ENCODE results near the gene LAMB3.

LAMB3 gene

DNA sequence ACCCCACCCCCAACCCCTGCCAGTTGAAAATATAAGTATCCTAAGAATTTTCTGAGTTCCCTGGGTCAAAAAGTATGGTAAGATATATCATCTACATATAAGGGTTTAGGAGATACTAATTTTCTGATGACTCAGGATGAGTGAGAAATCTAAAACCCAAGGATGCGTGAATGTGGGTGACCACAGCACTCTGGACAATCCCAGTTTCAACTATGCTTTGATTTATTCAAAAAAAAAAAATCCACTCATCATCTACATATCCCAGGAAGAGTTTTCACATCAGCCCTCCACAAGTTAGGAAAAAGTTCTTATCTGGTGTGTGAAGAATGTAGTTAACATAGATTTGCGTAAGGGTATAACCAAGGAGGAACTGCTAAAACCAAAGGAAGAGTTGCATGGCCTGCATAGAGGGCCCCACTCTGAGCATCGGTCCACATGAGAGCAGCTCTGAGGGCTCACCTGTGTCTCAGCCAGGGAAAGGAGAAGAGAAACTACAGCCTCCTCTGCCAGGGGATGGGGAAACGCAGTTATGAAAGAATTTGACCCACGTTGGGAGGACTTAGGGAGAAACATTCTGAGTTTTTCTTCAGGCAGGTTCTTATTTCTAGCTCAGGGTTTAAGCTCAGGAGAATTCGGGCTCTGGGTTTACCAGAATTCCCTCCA is 18.8 kb downstream of the LAMB3 start:
- DNase-seq (ENCODE audit: low read depth), result no peak

DNA sequence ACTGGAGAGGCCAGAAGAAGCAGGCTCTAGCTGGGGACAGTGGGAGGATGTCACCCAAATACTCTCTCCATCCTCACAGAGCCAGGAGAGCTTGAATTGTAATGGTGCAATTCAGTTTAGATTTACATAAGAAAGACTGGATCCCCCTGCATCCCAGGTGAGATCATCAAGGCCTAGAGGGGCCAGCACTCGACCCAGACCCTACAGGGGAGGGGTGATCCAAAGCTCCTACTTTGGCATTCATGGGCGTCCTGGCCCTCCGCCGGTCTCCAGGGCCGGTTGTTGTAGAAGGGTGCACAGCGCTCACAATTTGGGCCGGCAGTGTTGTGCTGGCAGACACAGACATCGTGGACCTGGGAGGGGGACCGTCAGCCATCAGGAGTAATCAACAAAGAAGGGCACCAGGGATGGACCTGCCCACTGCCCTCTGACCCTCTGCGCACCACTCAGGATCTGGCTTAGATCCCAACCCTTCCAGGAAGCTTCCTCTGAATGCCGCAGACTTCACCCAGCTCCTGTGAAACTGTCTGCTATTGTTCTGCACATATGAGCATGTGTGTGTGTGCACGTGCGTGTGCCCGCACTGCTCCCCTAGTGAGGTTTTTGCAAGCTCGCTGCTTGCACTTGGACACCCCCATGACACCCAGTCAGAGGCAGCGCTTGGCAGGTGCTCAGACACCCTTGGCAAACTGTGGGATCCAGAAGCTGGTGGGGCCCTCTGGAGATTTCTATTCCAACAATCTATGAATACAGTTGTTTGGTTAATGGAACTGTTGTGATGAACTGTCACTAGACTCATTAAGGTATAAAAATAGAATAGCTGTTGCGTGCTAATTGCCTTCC is 21.6 kb downstream of the LAMB3 start:
- DNase-seq (ENCODE audit: low read depth), result no peak

DNA sequence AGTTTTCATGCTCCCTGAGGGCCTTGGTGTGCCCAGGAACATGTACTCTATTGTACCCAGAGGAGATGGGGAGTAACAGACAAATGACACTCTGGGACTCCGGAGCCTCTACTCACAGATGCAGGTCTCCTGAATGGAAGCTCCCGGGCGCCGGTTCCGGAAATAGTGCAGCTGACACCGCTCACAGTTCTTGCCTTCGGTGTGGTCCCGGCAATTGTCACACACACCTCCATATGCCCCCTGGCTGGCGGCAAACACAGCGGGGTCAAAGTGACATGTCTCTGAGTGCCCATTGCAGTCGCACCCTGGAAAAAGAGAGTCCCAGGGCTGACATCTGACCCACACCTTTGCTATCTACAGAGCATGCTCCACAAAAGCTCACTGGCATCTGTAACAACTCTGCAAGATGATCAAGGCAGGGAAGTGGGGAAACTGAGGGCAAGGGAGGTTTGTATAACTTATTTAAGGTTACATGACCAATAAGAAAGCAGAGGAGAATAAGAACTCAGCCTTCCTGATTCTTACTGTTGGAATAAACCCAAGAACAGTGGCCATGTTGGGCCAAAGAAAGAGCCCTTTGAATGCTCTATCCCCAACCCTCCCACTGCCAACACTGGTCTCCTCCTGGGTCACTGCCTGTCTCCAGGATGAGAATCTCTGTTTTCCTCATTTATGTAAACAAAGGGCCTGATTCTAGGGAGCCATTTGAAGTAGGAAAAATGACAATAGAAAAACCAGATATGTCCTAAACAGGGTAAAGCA is 22.4 kb downstream of the LAMB3 start:
- no peak for DNase-seq (ENCODE audit: low read depth)

DNA sequence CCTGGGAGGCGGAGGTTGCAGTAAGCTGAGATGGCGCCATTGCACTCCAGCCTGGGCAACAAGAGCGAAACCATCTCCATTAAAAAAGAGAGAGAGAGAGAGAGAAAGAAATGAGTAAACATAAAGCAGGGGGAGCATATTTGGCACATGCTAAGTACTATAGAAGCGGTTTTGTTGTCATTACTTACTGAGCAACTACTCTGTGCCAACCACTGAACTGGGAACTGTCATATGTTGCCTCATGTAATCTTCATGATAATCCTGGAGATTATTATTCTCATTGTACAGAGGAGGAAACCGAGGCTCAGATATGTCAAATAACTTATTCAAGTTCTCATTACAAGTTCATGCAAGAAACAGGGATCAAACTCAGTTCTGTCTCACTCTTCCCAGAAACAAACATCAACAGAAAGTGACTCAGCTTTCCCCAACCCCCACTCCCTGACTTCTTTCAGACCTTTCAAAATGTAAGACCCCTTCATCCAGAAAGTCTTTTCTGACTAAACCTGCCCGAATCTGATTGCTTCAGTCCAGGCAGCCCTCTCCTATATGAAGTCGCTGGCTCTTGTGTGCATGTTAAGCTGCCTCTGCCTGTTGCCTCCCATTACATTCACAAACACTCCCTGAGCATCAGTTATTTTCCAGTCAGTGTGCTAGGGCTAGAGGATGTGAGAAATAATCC is 23.5 kb downstream of the LAMB3 start:
- no peak for DNase-seq (ENCODE audit: low read depth)

DNA sequence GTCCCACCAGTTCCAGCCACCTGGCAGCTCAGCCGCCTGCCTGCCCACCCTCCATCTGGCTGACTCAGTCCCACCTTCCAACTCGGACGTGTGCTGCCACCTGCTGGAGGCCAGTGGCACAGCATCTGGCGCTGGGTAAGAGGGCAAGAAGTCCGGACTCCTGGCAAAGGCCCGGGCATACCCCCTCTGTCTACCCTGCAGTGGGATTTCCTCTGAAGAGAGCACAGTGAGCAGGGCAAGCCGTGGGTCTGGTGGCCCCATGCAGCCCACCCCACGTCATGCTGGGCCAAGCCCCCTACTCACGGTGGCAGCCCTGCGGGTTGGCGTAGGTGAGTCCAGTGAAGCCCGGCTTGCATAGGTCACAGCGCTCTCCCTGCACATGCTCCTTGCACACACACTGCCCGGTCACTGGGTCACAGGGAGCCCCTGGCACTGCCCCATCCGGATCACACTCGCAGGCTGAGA is 24.5 kb downstream of the LAMB3 start:
- DNase-seq (ENCODE audit: low read depth), result peak; percentile 74

DNA sequence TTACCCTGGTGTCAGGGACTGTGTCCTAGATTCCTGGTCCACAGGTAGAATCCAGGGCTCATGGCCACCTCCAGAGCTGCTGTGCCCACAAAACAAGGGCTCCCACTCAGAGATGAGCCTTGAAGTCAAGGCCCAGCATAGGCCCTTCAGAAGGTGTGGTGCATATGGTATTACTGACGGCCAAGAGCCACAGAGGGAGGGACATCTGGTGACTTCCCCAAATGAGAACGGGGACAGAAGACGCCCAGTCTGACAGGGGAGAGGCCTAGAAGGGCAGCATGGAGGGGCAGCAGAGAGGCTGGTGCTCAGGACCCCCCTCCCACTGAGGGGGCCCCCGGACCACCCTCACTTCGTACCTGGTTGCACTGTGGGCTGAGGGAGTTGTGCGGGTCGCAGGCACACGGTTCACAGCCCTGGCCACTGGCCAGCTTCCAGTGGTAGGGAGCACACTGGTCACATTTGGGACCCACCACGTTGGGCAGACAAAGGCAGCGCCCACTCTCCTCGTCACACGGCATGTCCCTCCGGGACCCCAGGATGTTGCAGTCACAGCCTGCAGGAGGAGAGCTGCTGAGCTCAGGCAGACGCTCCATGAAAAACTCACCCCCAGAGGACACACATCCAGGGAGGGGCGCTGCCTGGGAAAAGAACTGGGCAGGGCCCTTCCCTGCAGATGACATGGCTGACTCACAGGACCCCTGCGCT is 25.0 kb downstream of the LAMB3 start:
- no peak for DNase-seq (ENCODE audit: low read depth)

DNA sequence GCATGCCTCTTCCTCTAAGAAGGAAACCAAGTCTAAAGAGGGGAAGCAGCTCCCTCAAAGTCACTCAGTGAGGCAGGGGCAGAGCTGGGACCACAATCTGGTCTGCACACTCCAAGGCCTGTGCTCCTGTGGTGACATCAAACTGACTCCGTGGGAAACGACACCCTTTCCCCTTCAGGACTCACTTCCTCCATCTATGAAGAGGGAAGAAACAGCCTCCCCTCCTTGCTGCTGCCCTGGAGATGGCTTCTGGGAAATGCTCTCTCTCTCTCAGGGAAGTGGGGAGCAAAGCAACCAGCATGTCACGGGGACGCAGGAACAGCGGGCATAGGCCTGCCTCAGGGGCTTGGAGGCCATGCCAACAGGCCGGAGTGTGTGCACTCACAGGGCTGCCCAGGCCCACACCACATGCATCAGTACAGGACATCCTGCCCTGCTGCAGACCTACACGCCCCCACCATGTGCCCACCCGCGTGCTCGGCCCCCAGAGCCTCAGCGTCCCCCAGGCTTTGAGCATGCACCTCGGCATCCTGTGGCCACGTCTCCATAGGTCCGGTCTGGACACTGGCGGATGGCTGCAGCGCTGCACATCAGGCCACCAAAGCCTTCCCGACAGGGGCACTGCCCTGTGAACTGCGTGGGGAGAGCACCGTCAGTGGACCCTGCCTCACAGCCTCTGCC is 25.7 kb downstream of the LAMB3 start:
- DNase-seq (ENCODE audit: low read depth), result no peak

DNA sequence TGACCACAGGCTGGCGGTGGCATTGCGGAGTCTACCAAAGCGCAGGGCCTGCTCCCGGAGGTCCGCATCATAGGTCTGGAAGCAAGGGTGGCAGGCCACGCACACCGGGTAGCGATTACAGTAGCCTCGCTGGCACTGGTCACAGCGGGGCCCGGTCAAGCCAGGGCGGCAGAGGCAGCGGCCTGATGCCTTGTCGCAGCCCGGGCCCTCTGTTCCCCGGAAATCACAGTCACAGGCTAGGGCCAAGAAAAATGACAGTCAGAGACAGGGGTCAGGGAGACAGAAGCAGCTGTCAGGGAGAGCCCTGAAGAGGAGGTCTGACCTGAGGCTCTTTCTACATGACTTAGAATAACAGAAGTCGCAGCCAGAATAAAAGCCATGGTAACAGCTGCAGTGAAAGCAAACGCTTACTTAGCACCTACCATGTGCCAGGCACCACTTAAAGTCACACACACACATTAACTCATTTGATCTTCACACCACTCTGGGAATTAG is 26.4 kb downstream of the LAMB3 start:
- no peak for DNase-seq (ENCODE audit: low read depth)

DNA sequence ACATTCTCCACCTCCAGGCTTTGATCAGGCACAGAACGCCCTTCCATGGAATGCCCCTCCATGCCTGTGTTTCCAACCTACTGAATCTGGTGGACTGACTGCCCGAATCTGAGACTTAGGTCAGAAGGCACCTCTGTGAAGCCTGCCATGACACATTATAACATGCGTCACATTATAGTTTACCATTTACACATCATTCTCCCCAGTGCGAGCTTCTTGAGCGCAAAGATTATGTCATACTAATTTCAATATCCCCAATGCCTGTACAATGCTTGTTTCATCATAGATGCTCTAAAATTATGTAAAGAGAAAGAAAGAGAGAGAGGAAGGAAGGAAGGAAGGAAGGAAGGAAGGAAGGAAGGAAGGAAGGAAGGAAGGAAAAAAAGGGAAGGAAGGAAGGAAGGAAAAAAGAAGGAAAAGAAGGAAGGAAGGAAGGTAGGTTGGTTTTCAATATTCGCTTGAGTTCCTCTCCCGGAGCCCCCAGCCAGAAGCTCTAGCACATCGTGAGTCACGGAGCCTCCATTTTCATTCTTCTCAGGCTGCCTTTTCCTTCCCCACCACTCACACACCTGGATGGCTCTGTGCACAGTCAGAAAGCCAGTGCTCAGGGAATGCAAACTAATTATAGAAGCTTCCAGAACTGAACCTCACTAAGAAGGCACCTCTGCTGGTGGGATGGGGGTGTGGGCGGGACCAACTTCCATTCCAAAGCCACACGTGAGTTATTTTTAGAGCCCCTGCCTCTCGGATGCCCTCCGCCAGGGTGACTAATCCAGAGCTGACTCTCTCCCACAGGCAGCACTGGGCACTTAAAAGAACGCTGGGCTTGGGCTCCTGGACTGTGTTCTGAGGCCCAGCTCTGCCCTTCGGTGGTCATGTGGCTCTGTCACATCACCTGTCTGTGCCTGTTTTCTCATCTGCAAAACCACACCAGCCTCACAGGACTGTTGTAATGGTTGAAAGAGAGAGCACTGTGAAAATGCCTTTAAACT is 27.4 kb downstream of the LAMB3 start:
- no peak for DNase-seq (ENCODE audit: low read depth)

DNA sequence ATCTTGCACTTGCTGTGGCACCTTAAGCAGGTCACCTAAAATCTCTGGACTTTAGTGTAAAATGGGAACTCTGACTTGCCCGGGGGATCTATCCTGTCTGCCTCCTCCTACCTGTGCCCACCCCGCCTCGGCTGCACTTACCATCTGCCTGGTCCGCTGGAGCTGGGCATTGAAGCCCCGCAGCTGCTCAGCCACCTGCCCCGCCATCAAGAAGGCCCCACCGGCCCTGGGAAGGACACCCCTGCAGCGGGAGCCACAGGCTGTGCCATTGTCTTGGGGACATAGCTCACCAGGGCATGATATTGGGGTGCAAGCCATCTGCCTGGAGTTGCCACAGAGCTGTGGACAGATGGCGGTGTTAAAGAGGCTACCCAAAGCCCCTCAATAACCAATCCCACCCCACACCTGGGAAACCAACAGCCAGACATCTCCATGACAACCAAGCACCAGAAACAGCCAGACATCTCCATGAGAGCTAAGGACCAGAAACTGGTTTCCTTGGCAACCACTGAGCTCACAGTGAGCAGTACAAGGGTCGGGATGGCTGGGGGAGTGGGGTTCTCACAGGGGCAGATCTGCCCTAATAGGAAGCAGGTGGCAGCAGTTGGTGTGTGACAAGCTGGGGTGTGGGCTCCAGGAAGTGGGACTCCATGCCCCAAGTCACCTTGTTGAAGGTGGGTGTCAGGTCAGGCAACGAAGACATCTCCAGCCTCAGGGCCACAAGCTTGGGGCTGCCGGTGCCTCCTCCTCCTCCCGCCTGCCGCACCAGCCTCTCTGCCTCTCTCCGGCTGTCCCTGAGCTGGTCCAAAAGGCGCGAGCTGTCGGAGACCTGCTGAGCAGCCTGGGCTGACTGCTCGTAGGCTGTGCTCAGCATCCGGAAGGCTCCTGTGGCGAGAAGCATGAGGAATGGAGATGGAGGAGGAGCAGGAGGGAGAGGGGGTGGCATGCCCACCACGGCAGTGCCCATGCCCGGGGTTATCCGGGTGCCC is 29.1 kb downstream of the LAMB3 start:
- DNase-seq (ENCODE audit: low read depth), result no peak

DNA sequence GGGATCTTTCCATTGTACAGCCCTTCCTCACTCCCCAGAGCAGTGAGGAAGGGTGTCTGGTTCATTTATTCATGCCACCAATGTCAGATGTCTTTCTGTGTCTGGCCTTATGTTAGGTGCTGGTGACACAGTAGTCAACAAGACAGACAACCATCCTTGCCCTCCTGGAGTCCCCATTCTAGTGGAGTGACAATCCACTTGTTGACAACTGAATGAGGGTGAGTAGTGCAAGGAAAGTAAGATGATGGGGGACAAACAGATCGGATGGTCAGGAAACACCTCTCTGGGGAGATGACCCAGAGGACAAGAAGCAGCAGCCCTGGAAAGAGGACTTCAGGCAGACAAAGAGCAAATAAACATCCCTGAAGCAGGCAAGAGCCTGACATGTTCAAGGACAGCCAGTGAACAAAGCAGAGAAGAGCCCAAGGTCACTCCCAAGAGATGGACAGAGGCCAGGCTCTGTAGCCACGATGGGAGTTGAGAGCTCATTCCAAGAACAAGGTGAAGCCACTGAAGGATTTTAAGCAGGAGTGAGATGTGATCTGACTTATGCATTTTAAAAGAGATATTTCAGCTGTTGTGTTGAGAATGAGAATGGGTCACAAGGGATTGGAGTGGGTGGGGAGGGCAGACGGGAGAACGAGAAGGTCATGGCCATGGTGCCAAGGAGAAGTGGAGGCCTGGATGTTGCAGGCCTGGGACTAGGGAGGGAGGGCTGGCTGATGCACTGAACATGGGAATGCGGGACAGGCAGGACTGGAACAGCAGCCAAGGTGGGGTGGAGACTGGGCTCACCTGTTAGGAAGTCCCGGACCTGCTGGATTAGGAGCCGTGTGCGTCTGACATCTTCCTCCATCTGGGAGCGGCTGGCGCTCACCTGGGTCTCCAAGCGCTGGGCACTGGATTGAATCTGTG is 30.2 kb downstream of the LAMB3 start:
- no peak for DNase-seq (ENCODE audit: low read depth)

DNA sequence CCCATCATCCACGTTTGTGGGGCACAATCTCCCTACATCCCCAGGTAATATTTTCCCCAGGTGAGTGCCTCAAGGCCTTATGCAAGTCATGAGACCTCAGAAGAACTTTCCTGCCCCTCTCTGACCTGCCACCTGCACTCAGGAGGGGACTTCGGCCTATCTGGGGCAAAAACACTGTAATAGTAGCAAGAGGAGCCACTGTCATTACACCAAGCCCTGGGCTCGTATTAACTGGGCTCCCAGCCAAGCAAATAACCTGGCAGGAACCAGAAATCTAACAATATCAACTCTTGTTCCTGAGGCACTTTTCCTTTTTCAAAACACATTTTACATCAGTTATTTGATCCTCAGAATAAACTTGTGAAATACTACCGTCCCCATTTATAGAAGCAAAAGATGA is 30.9 kb downstream of the LAMB3 start:
- DNase-seq (ENCODE audit: low read depth), result no peak

DNA sequence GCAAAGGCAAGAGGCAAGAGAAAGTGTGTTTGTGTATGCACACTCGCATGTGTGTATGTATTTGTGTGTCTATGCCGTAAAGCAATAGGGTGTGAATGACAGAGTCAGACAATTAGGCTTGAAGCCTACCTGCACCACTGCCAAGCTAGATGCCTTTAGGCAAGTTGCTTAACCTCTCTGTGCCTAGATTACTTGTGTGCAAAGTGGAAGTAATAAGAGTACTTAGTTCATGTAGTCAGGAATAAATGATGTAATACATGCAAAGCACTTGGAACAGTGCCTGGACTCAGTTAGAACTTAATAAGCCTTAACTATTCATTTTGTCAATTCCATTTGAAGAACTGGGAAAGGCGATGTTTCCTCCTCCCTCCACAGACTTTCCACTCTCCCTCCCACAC is 31.7 kb downstream of the LAMB3 start:
- DNase-seq (ENCODE audit: low read depth), result no peak

DNA sequence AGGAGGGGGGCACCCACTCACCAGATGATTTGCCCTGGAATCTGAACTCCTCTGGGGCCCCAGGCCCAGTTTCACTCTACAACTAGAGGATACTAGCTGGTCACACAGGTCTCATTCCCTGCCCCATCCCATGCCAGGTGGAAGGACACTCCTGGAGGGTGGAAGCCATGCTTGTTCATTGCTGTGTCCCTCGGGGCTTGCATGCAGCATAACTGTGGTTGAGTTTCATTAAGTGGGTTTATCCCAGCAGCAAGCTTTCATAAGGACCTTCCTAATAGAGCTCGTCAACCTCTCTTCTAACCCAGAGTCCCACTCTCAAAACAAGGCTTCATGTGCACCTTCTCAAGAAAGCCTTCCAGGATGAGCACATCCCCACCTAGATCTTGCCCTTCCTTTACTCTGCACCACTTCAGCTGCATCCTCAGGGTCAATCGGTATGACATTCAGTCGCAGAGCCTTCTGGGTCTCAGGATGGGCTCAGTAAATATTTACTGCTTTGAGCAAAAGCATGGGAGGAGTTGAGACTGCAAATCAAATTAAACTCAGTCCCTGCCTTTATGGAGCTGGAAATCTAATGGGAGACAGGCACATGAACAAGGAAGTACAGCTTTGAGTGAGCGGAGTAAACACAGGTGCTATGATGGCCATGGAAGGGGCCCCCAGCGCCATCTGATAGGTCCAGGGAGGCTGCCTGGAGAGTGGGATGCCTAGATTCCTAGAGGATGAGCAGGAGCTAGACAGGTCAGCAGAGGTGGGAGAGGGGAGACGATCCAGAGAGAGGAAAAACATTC is 32.3 kb downstream of the LAMB3 start:
- no peak for DNase-seq (ENCODE audit: low read depth)

DNA sequence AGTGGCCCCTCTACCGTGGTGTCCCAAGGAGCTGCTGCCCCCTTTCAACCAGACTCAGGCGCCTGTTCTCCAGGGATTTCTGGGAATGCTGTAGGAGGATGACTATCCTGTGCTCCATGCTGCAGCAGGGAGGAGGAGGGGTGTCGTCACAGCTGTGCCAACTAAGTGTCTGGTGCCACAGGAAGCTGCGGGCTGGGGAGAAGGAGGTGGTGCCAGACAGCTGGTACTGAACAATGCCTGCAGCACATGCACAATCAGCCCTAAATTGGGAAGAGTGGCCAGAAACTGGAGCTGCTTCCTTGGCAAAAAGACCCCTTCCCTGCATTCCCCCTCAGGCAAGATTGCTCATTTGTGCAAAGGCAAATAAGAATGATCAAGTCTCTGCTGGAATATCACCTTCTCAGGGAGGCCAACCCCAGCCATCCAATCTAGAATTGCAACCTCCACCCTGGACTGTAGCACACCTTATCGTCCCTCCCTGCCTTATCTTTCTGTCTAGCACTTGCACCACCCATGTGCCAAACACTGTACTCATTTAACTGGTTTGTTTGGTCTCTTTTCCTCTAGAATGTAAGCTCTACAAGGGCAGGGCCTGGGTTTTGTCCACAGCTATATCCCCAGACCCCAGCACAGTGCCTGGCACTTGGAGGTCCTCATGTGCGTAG is 33.3 kb downstream of the LAMB3 start:
- no peak for DNase-seq (ENCODE audit: low read depth)

DNA sequence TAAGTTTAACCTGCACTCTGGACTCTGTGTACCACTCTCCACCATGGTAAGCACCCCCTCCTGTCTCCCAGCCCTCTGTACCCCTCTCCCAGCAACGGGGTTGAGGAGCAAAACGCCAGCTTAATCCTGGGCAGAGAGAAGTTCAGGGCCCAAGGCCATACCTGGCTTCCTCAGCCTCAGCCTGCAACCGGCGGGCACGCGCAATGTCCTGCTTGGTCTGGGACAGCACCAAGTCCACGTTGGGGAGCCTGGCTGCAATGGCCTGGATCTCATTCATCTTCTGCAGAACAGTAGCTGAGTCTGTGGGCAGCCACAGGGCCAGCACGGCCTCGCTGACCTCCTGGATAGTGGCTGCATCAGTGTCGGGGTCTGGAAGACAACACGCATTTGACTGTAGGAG is 33.9 kb downstream of the LAMB3 start:
- no peak for DNase-seq (ENCODE audit: low read depth)
